T47D (cell line): ENCODE data around the gene SYK.
"Not testable (repeated sequence)": the region's sequence is repeated elsewhere in the genome, so short reads cannot be mapped to it uniquely, and the experiment has no call there.

ENCODE experiments used
- DNase-seq, 2 experiments: peaks; one replicate each; pipeline versions ENCODE4 v3.0.0 to v3.0.0-alpha.2; 2011 to 2012; ENCODE audit warnings: low read depth in 1 of 2, low spot score in 1 of 2
- JUND ChIP-seq: IDR thresholded peaks from 2 replicates; pipeline ENCODE4 v1.6.1; 2012; ENCODE audit warnings: low read depth
- in situ Hi-C: cut with HindIII; loops from 2 replicates; pipeline ENCODE4 v1.10.0; 2016; ENCODE audit warnings: low sequenced_read_pairs, low pct_unique_long_range_greater_than_20kb

SYK gene

GRCh38 chr9:90805006-90805996, 3.7 kb downstream of the SYK start:
- in situ Hi-C loops, result no loop called here
- no peak for DNase-seq
- TF ChIP-seq JUND, result no peak

- in situ Hi-C loops, result no loop called here
- no peak for TF ChIP-seq JUND
- DNase-seq, result no peak
Measured at GRCh38 chr9:90807006-90807405, 5.4 kb downstream of the SYK start.

- in situ Hi-C loops, result no loop called here
- no peak for DNase-seq
Measured at GRCh38 chr9:90808398-90808797, 6.8 kb downstream of the SYK start.

DNA sequence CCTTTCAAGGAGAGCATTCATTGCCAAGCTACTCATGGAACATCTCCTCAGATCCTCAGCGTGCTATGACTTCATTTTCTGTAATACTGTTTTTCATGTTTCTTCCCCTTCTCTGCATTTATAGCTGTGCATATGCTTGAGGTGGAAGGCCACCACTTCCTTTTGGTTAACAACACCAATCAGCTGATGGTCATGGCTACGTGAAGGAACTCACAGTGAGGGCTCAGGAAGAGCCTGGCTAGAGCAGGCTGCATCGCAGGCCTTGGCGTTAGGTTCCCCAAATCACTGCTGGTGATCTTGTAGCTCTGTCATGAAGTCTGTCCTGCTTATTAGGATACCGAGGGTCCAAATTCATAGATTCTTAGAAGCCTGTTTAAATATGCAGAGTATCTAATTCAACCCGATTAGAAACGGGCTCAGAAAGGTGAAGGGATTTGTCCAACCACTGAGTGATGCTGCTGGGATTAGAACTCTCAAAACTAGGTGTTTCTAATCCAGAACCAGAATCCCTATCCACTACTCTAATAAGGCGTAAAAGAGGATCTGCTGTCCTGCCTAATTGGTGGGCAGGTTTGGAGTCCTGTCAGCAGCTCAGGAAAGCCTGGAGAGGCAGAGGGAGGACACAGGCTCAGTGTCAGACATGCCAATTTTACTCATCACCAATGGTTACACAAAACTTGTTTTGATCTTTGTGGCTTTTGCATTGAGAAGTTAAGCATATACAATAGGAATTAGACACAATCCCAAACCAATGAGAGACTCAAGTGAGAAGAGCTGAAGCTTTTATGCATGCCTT, 7.5 kb downstream of the SYK start:
- no peak for TF ChIP-seq JUND

More at GRCh38 chr9:90808398-90808797, 6.8 kb downstream of the SYK start:
- no peak for TF ChIP-seq JUND

DNA sequence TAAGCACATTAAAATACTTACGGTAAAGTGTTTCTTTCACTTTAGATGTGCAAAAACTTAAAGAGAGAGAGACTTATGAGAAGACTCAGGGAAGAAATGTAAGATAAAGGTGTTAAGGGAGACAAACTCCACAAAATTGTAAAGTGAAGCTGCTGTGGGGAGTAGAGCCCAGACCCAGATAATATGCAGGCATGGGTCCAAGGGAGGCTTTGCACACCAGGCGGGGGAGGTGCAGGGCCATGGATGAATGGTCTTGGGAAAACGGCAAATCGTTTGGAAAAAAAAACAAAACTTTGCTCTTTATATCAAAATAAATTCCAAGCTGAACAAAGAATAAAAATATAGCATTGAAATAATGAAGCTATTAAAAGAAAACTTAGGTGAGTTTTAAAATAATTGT, 9.1 kb downstream of the SYK start:
- no peak for DNase-seq
- in situ Hi-C loops, result no loop called here
- TF ChIP-seq JUND, result no peak

More for the DNA sequence above, 7.5 kb downstream of the SYK start:
- no peak for DNase-seq
- in situ Hi-C loops, result no loop called here

DNA sequence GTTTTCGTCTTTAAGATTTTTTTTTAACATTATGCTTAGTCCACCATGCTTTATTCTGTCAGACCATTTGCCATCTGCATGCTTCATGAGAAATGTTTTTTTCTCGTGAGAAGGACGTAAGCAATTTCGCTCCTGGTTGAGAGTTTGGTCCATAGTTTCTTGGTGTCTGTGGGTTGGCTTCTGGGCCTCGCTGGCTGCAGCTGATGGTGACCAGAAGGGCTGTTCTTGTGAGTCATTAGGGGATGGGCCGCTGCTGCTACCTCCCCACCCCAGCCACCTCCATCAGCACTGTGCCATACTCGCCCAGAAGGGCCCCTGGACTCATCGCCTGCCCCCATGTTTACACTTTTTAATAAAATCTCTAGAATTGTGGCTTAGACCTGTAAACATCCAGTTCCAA, 11.4 kb downstream of the SYK start:
- in situ Hi-C loops, result no loop called here
- TF ChIP-seq JUND, result no peak

DNA sequence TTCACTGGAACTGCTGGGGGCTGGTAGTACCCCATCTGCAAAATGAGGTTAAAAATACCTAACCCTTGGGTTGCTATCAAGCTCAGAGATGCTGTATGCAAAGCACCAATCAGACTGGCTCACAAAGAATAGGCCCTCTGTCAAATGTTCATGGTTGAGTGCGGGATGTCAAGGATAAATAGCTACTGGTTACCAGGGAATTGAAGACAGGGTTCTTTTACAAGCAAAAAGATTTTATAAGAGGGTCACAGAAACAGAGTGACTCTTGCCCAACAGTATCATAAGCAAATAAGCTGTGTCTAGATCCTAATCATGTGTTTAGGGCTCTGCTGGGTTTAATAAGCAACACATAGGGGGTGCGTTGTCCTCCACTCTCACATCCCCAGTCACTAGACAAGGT, 11.9 kb downstream of the SYK start:
- in situ Hi-C loops, result no loop called here
- no peak for DNase-seq
- no peak for TF ChIP-seq JUND

More for the DNA sequence above, 11.4 kb downstream of the SYK start:
- no peak for DNase-seq

DNA sequence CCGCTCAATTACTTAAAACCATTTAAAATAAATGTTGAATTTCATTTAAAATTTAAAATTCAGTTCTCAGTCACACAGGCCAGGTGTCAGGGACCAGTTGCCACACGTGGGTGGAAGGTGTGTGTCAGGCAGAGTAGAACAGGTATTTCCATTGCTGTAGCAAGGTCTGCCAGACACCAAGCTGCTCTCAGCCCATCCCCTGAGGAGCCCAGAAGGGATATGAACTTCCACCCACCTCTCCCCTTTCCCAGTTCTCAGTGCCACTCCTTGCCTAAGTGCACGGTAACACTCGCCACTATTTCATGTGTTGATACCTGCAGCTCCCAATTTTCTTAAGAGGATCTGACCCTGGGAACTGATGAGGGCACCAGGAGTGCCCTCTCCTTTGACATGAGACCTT, 12.7 kb downstream of the SYK start:
- in situ Hi-C loops, result no loop called here
- no peak for DNase-seq
- no peak for TF ChIP-seq JUND

DNA sequence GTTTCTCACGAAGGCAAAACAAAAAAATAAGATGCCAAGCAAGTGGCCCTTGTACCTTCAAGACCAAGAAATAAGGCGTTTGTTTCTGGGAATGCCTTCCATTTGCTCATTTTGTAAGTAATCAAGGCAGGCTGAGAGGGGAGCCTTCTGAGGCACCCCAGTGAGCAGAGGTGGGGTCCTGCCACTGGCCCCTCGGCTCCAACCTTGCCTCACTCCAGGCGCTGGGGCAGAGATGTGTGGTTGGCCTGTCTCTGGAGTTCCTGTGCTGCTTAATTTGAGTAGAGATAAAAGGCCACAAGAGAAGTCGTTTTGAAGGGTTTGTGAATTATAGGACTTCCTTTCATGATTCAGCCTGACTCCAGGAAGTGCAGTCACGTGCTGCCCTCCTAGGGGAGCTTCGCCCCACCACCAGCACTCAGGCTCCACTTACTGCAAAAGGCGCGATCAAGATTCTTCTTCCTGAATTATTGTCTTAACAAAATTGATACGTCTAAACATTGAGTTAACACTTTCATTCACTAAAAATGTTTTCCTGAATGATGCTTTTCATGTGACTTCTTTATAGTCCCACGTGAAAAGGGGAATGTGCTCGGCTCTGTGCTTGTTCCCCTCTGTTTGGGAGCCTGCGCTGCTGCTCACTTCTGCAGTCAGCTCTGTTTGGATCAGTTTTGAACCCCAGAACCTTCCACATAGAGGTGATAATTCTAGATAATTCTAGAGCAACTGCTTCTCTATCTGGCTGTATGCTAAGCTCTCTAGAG, 13.7 kb downstream of the SYK start:
- in situ Hi-C loops, result no loop called here
- no peak for TF ChIP-seq JUND
- no peak for DNase-seq

DNA sequence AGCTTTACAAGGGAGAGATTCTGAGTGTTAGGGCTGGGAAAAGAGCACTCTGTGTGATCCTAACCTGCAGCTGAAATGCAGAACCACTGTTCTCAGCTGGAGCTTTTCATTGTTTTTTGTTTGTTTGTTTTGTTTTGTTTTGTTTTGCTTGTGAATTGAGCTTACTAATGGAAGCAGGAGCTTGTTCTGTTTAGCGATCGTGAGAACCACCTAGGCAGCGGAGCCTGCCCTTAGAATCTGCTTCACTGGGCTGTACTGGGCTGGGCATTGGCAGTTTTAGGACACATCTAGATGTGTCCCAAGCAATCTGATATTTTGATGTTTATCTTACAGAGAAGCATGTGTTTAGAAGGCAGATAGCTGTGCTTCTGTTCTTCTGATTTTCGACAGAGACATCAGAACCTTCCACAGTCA, 14.3 kb downstream of the SYK start:
- in situ Hi-C loops, result no loop called here
- DNase-seq, result no peak
- TF ChIP-seq JUND, result no peak

DNA sequence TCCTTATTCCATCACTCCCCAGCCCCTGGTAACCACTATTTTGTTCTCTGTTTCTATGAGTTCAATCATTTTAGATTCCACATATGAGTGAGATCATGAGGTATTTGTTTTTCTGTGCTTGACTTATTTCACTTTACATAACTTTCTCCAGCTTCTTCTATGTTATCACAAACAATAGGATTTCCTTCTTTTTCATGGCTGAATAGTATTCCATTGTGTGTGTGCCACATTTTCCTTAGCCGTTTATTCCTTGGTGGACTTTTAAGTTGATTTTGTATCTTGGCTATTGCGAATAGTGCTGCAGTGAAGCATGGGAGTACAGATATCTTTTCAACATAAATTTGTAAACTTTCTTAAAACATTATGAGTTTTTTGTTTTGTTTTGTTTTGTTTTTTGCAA, 15.1 kb downstream of the SYK start:
- in situ Hi-C loops, result no loop called here
- TF ChIP-seq JUND, result no peak
- no peak for DNase-seq

- in situ Hi-C loops, result no loop called here
- TF ChIP-seq JUND, result no peak
- no peak for DNase-seq
Measured at GRCh38 chr9:90818279-90818678, 16.7 kb downstream of the SYK start.

GRCh38 chr9:90820406-90820805, 18.8 kb downstream of the SYK start:
- in situ Hi-C loops, DNase-seq: not testable (repeated sequence)

GRCh38 chr9:90821236-90821635, 19.6 kb downstream of the SYK start:
- DNase-seq, in situ Hi-C loops: not testable (repeated sequence)
